ENCODE data around the gene APBB3. TPM values are rescaled to one million over a fixed set of nuclear protein-coding genes. Genes with fewer than 3 reads are reported as not detected.

Gene APBB3
- total RNA-seq, 1 experiment from 2014 or later: 11.4 TPM

DNA sequence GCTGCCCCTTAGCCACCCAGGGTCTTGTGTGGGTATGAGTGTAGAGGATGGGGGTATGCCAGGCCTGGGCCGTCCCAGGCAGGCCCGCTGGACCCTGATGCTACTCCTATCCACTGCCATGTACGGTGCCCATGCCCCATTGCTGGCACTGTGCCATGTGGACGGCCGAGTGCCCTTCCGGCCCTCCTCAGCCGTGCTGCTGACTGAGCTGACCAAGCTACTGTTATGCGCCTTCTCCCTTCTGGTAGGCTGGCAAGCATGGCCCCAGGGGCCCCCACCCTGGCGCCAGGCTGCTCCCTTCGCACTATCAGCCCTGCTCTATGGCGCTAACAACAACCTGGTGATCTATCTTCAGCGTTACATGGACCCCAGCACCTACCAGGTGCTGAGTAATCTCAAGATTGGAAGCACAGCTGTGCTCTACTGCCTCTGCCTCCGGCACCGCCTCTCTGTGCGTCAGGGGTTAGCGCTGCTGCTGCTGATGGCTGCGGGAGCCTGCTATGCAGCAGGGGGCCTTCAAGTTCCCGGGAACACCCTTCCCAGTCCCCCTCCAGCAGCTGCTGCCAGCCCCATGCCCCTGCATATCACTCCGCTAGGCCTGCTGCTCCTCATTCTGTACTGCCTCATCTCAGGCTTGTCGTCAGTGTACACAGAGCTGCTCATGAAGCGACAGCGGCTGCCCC lies 2.9 kb upstream of the APBB3 start:
- DNase-seq (no peak), ATAC-seq (no peak)
- CTCF ChIA-PET: no interaction called here
- Histone ChIP-seq H4K20me1 (ENCODE audit: low read length) (no peaks in the 10 kb centered on the region), H3K9me3 (ENCODE audit: low read length) (no peaks in the 10 kb centered on the region), H3K9ac (ENCODE audit: low read length) (no peak overlapping the region), H3K4me2 (ENCODE audit: low read length) (no peak overlapping the region), H3K9me2 (replicated peaks; ENCODE audit: low read length) (no peaks in the 10 kb centered on the region), H3K79me2 (ENCODE audit: low read length) (peaks cover 36% of the 10 kb centered on the region), H2AFZ (ENCODE audit: low read length) (no peak overlapping the region), H3K36me3 (ENCODE audit: low read depth, low read length) (peaks cover 13% of the 10 kb centered on the region; the same call in 1 of the 2 replicates), H3K4me3 (ENCODE audit: low read length) (no peak overlapping the region), H3K27me3 (ENCODE audit: low read length) (no peaks in the 10 kb centered on the region), H3K27ac (ENCODE audit: low read length) (no peak overlapping the region), H3F3A (ENCODE audit: low read length, unreplicated experiment) (no peaks in the 10 kb centered on the region), H3K4me1 (ENCODE audit: insufficient read depth, low read length) (peaks cover 21% of the 10 kb centered on the region)
- intact Hi-C loops (cut with micrococcal nuclease): no loop called here
- TF ChIP-seq EZH2 (IDR thresholded peaks at IDR 0.05; ENCODE audit: low read length, unreplicated experiment) (no peak), EZH2phosphoT487 (IDR thresholded peaks at IDR 0.05; ENCODE audit: borderline replicate concordance, low read length) (no peak)
- TF ChIP-seq, protein P1, sequence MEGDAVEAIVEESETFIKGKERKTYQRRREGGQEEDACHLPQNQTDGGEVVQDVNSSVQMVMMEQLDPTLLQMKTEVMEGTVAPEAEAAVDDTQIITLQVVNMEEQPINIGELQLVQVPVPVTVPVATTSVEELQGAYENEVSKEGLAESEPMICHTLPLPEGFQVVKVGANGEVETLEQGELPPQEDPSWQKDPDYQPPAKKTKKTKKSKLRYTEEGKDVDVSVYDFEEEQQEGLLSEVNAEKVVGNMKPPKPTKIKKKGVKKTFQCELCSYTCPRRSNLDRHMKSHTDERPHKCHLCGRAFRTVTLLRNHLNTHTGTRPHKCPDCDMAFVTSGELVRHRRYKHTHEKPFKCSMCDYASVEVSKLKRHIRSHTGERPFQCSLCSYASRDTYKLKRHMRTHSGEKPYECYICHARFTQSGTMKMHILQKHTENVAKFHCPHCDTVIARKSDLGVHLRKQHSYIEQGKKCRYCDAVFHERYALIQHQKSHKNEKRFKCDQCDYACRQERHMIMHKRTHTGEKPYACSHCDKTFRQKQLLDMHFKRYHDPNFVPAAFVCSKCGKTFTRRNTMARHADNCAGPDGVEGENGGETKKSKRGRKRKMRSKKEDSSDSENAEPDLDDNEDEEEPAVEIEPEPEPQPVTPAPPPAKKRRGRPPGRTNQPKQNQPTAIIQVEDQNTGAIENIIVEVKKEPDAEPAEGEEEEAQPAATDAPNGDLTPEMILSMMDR (conservative IDR thresholded peaks at IDR 0.05; ENCODE audit: low read depth, low read length): no peak
- POLR2A ChIA-PET (ENCODE audit: unreplicated experiment): no interaction called here
- BruUV-seq (replicated peaks): no TSS peak

DNA sequence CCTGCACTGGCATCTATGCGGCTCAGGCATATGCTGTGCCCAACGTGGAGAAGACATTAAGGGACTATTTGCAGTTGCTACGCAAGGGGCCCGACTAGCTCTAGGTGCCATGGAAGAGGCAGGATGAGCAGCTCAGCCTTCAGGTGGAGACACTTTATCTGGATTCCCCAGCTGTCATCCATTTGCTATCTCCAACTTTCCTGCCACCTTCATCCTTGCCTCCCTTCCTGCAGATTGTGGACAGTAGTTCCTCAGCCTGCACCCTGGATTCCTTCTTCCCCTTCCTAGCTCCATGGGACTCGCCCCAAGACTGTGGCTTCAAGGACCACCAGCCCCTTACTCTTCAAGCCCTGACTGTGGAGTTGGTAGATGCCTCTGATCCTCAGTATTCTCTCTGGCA lies 2.3 kb upstream of the APBB3 start:
- no TSS peak for BruUV-seq (replicated peaks)
- no peak overlapping the region for H3K4me2 ChIP-seq (ENCODE audit: low read length)
- no peaks in the 10 kb centered on the region for H3K9me2 ChIP-seq (replicated peaks; ENCODE audit: low read length)
- CTCF ChIA-PET: no interaction called here
- POLR2A ChIA-PET (ENCODE audit: unreplicated experiment): no interaction called here
- H3K4me1 ChIP-seq (ENCODE audit: insufficient read depth, low read length): peaks cover 21% of the 10 kb centered on the region
- DNase-seq (no peak), ATAC-seq (no peak)
- no peaks in the 10 kb centered on the region for H3F3A ChIP-seq (ENCODE audit: low read length, unreplicated experiment)
- H3K27me3 ChIP-seq (ENCODE audit: low read length): no peaks in the 10 kb centered on the region
- intact Hi-C loops (cut with micrococcal nuclease): no loop called here
- H4K20me1 ChIP-seq (ENCODE audit: low read length): no peaks in the 10 kb centered on the region
- no peak overlapping the region for H3K27ac ChIP-seq (ENCODE audit: low read length)
- no peak for TF ChIP-seq EZH2 (IDR thresholded peaks at IDR 0.05; ENCODE audit: low read length, unreplicated experiment)
- no peak overlapping the region for H3K4me3 ChIP-seq (ENCODE audit: low read length)
- H3K36me3 ChIP-seq (ENCODE audit: low read depth, low read length): peaks cover 13% of the 10 kb centered on the region; the same call in 1 of the 2 replicates
- no peak overlapping the region for H3K9ac ChIP-seq (ENCODE audit: low read length)
- H3K9me3 ChIP-seq (ENCODE audit: low read length): no peaks in the 10 kb centered on the region
- H3K79me2 ChIP-seq (ENCODE audit: low read length): peaks cover 36% of the 10 kb centered on the region
- H2AFZ ChIP-seq (ENCODE audit: low read length): no peak overlapping the region

DNA sequence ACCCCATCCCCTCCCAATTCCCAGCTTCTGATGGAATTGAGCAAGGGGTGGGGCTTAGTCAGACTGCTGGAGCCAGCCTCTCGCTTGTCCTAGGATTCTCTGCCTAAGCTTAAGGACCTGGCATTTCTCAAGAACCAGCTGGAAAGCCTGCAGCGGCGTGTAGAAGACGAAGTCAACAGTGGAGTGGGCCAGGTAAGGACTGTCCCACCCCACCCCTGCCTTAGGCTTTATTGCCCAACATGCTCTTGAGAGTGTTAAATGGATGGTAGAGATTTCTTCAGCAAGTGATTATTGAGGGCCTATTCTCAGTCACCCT lies 1.3 kb upstream of the APBB3 start:
- Histone ChIP-seq H3K9me3 (ENCODE audit: low read length) (no peaks in the 10 kb centered on the region), H3K9me2 (replicated peaks; ENCODE audit: low read length) (no peaks in the 10 kb centered on the region), H3K27me3 (ENCODE audit: low read length) (no peaks in the 10 kb centered on the region), H2AFZ (ENCODE audit: low read length) (no peak overlapping the region), H4K20me1 (ENCODE audit: low read length) (no peaks in the 10 kb centered on the region), H3K4me2 (ENCODE audit: low read length) (peak overlapping the region; percentile 94), H3K4me3 (ENCODE audit: low read length) (peak overlapping the region; percentile 82), H3F3A (ENCODE audit: low read length, unreplicated experiment) (no peaks in the 10 kb centered on the region), H3K4me1 (ENCODE audit: insufficient read depth, low read length) (peaks cover 21% of the 10 kb centered on the region), H3K9ac (ENCODE audit: low read length) (peak overlapping the region; percentile 92; the same call in 1 of the 2 replicates), H3K79me2 (ENCODE audit: low read length) (peaks cover 36% of the 10 kb centered on the region), H3K36me3 (ENCODE audit: low read depth, low read length) (peaks cover 13% of the 10 kb centered on the region; the same call in 1 of the 2 replicates), H3K27ac (ENCODE audit: low read length) (no peak overlapping the region)
- no peak for DNase-seq
- ATAC-seq: no peak
- no TSS peak for BruUV-seq (replicated peaks)
- intact Hi-C loops (cut with micrococcal nuclease): loop anchor here (2.0 kb wide), 1 partner anchor 73 kb away; the partner anchor contains the start of gene TMCO6
- ChIA-PET POLR2A (ENCODE audit: unreplicated experiment) (interaction anchor here (0.5 kb wide), 1 partner anchor 16 kb away, joined by 4 read pairs; no protein-coding TSS in a partner anchor), CTCF (interaction anchor here (1.0 kb wide), 1 partner anchor 220 kb away, joined by 3 read pairs; the partner anchor contains the start of gene HBEGF)
- TF ChIP-seq EZH2phosphoT487 (IDR thresholded peaks at IDR 0.05; ENCODE audit: borderline replicate concordance, low read length): no peak
- TF ChIP-seq, protein P1 (conservative IDR thresholded peaks at IDR 0.05; ENCODE audit: low read depth, low read length): no peak
- no peak for TF ChIP-seq EZH2 (IDR thresholded peaks at IDR 0.05; ENCODE audit: low read length, unreplicated experiment)
